ENCODE results near the gene ADCYAP1. TPM values are rescaled to one million over a fixed set of nuclear protein-coding genes. Genes with fewer than 3 reads are reported as not detected.
"Not testable (repeated sequence)": the region's sequence is repeated elsewhere in the genome, so short reads cannot be mapped to it uniquely, and the experiment has no call there.

The ADCYAP1 gene
- total and polyA plus RNA-seq, 4 donors = 0.05 to 0.48 (median 0.11) TPM

DNA sequence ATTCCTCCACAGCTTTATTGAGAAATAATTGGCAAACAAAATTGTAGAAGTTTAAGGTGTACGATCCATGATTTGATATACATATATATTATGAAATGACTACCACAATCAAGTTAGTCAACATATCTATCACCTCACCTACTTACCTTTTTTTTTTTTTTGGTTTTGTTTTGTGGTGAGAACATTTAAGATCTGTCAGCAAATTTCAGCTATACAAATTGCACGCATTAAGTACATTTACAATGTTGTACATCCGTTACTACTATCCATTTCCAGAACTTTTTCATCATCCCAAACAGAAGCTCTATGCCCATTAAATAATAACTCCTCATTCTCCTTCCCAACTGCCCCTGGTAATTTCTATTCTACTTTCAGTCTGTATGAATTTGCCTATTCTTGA, 37.4 kb upstream of the ADCYAP1 start:
- no peak for ATAC-seq (ENCODE audit: insufficient read depth, low FRiP score)
- H3K9ac ChIP-seq (ENCODE audit: insufficient read depth in 1 of 2, low read length in 2 of 2) = no peak overlapping the region

DNA sequence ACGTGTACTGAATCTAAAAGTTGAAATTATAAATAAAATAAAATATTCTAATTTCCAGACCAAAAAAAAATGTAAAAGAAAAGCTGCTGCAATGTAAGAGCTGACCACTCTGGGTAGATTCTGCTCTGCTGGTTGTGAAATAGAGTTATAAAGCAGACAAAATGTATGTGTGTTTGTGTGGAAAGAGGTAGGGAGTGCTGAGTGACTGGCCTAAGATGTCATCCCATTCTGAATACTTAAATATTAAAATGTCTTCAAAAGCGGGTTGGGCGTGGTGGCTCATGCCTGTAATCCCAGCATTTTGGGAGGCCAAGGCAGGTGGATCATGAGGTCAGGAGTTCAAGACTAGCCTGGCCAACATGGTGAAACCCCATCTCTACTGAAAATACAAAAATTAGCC, 31.2 kb upstream of the ADCYAP1 start:
- H3K9ac ChIP-seq (ENCODE audit: insufficient read depth in 1 of 2, low read length in 2 of 2); H3K4me3 ChIP-seq; H3K27ac ChIP-seq (ENCODE audit: low read depth in 1 of 2, low read length in 1 of 2); ATAC-seq (ENCODE audit: insufficient read depth, low FRiP score); H3K4me1 ChIP-seq (ENCODE audit: control insufficient read depth in 5 of 5, insufficient read depth in 5 of 5, low read length in 5 of 5); DNase-seq; H3K9me3 ChIP-seq (ENCODE audit: control insufficient read depth in 4 of 4, insufficient read depth in 3 of 4, low read length in 3 of 4); H3K27me3 ChIP-seq (ENCODE audit: control insufficient read depth in 3 of 3, insufficient read depth in 3 of 3, low read length in 2 of 3); H3K36me3 ChIP-seq (ENCODE audit: control insufficient read depth in 4 of 4, insufficient read depth in 4 of 4, low read length in 4 of 4): not testable (repeated sequence)
- 93 to 94% methylated on average over 3 of the region's 3 CpGs for WGBS, 2 donors

More for the DNA sequence above, 37.4 kb upstream of the ADCYAP1 start:
- Histone ChIP-seq H3K9me3 (ENCODE audit: control insufficient read depth in 4 of 4, insufficient read depth in 3 of 4, low read length in 3 of 4) (no peaks in the 10 kb centered on the region), H3K4me3 (no peak overlapping the region), H3K36me3 (ENCODE audit: control insufficient read depth in 4 of 4, insufficient read depth in 4 of 4, low read length in 4 of 4) (no peaks in the 10 kb centered on the region), H3K27ac (ENCODE audit: low read depth in 1 of 2, low read length in 1 of 2) (no peak overlapping the region), H3K27me3 (ENCODE audit: control insufficient read depth in 3 of 3, insufficient read depth in 3 of 3, low read length in 2 of 3) (peaks cover 0 to 24% (median 4%) of the 10 kb centered on the region in 3 donors), H3K4me1 (ENCODE audit: control insufficient read depth in 5 of 5, insufficient read depth in 5 of 5, low read length in 5 of 5) (no peaks in the 10 kb centered on the region)
- 93 to 96% methylated on average over 3 of the region's 3 CpGs for WGBS, 2 donors
- TF ChIP-seq, protein P1, sequence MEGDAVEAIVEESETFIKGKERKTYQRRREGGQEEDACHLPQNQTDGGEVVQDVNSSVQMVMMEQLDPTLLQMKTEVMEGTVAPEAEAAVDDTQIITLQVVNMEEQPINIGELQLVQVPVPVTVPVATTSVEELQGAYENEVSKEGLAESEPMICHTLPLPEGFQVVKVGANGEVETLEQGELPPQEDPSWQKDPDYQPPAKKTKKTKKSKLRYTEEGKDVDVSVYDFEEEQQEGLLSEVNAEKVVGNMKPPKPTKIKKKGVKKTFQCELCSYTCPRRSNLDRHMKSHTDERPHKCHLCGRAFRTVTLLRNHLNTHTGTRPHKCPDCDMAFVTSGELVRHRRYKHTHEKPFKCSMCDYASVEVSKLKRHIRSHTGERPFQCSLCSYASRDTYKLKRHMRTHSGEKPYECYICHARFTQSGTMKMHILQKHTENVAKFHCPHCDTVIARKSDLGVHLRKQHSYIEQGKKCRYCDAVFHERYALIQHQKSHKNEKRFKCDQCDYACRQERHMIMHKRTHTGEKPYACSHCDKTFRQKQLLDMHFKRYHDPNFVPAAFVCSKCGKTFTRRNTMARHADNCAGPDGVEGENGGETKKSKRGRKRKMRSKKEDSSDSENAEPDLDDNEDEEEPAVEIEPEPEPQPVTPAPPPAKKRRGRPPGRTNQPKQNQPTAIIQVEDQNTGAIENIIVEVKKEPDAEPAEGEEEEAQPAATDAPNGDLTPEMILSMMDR (IDR thresholded peaks at IDR 0.05; ENCODE audit: control extremely low read depth, extremely low read depth) = no peak
- DNase-seq = no peak

DNA sequence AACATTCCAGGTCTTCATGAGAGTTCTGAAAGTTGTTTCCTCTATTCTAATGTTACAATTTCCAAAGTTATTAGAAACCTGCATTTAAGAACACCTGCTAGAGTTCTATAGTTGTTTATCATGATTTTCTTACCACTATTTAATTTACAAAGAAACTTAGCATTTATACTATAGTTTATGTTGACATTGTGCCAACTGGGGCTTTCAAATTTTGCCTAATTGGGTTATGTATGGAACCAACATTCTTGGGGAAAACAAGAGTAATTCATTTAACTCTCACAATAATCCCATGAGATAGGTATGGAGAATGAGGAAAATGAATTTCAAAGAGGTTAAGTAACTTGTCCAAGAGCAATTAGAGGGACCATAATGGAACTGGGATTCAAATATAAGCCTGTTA, 28.8 kb upstream of the ADCYAP1 start:
- Histone ChIP-seq H3K9me3 (ENCODE audit: control insufficient read depth in 4 of 4, insufficient read depth in 3 of 4, low read length in 3 of 4) (peaks cover 0 to 4% (median 0%) of the 10 kb centered on the region in 4 donors), H3K27ac (ENCODE audit: low read depth in 1 of 2, low read length in 1 of 2) (no peak overlapping the region), H3K9ac (ENCODE audit: insufficient read depth in 1 of 2, low read length in 2 of 2) (no peak overlapping the region), H3K4me1 (ENCODE audit: control insufficient read depth in 5 of 5, insufficient read depth in 5 of 5, low read length in 5 of 5) (no peaks in the 10 kb centered on the region), H3K27me3 (ENCODE audit: control insufficient read depth in 3 of 3, insufficient read depth in 3 of 3, low read length in 2 of 3) (no peaks in the 10 kb centered on the region), H3K36me3 (ENCODE audit: control insufficient read depth in 4 of 4, insufficient read depth in 4 of 4, low read length in 4 of 4) (no peaks in the 10 kb centered on the region), H3K4me3 (no peak overlapping the region)
- TF ChIP-seq, protein P1 (IDR thresholded peaks at IDR 0.05; ENCODE audit: control extremely low read depth, extremely low read depth) = no peak
- ATAC-seq (ENCODE audit: insufficient read depth, low FRiP score) (no peak), DNase-seq (no peak)

DNA sequence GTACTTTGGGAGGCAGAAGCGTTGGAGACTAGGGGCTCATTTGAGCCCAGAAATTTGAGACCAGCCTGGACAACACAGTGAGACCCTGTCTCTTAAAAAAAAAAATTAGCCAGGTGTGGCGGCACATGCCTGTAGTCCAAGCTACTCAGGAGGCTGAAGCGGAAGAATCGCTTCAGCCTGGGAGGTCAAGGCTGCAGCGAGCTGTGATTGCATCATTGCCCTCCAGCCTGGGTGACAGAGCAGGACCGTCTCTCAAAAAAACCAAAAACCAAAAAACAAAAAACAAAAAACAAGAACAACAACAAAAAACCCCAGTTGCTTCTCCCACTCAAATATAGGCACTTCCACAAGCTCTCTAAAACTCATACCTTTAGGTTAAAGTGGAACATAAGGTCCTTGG, 27.4 kb upstream of the ADCYAP1 start:
- H3K4me3 ChIP-seq = no peak overlapping the region
- H3K9ac ChIP-seq (ENCODE audit: insufficient read depth in 1 of 2, low read length in 2 of 2) = no peak overlapping the region
- DNase-seq = no peak
- TF ChIP-seq, protein P1 (IDR thresholded peaks at IDR 0.05; ENCODE audit: control extremely low read depth, extremely low read depth) = no peak
- WGBS, 2 donors = 86 to 87% methylated on average over 6 of the region's 6 CpGs
- H3K27me3 ChIP-seq (ENCODE audit: control insufficient read depth in 3 of 3, insufficient read depth in 3 of 3, low read length in 2 of 3) = no peaks in the 10 kb centered on the region
- H3K36me3 ChIP-seq (ENCODE audit: control insufficient read depth in 4 of 4, insufficient read depth in 4 of 4, low read length in 4 of 4) = no peaks in the 10 kb centered on the region
- H3K9me3 ChIP-seq (ENCODE audit: control insufficient read depth in 4 of 4, insufficient read depth in 3 of 4, low read length in 3 of 4) = peaks cover 0 to 4% (median 0%) of the 10 kb centered on the region in 4 donors
- no peak for ATAC-seq (ENCODE audit: insufficient read depth, low FRiP score)
- H3K27ac ChIP-seq (ENCODE audit: low read depth in 1 of 2, low read length in 1 of 2) = no peak overlapping the region
- no peaks in the 10 kb centered on the region for H3K4me1 ChIP-seq (ENCODE audit: control insufficient read depth in 5 of 5, insufficient read depth in 5 of 5, low read length in 5 of 5)
